ENCODE results near the gene RAB33A. TPM values are rescaled to one million over a fixed set of nuclear protein-coding genes. Genes with fewer than 3 reads are reported as not detected.

RAB33A gene
- total and polyA plus RNA-seq, 9 of the 15 experiments (the other 6 are each of a cell fraction or from before 2014, with no cell fraction given): 0.04 to 0.20 (median 0.06) TPM; not detected in 4

DNA sequence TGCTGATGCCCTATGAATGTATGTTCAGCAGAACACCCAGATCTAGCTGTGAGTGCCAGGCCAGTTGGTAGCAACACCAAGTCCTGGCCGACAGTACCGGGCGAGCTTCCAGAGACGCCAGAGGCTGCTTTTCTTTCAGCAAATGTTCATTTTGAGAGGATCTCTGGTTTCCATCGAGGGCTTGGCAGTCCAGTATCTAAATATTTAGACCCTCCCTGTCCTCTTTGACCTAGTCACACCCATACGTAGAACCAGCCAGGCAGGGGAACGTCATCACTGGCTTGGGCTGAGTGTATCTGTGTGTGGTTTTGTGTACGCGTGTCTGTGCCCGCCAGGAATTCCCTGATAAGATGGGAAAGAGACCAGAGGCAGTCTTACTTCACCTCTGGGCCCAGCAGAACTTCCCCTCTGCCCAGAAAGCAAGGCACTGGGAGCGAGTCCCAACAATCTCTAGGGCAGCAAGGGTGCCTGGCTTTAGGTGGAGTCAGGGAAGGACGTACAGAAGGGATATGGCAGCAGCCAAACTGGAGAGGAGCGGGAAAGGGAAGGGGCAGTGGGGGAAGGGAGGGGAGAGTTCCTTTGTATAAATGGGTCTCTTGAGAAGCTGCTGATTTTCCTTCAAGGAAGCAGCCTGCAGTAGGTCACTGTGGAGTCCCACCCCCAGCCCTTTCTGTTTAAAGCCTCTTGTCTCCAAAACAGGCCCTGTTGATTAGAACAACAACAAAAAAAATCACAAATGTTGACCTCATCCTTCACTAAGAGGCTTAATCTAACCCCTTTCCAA is 46.5 kb upstream of the RAB33A start (continued):
- TF ChIP-seq, protein P1, sequence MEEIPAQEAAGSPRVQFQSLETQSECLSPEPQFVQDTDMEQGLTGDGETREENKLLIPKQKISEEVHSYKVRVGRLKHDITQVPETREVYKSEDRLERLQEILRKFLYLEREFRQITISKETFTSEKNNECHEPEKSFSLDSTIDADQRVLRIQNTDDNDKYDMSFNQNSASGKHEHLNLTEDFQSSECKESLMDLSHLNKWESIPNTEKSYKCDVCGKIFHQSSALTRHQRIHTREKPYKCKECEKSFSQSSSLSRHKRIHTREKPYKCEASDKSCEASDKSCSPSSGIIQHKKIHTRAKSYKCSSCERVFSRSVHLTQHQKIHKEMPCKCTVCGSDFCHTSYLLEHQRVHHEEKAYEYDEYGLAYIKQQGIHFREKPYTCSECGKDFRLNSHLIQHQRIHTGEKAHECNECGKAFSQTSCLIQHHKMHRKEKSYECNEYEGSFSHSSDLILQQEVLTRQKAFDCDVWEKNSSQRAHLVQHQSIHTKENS (CRISPR knock-in tag; IDR thresholded peaks at IDR 0.05): no peak
- TF ChIP-seq NCOA2 (IDR thresholded peaks at IDR 0.05; ENCODE audit: partially characterized antibody in 2 of 2) (no peak), NFIX (CRISPR knock-in tag; IDR thresholded peaks at IDR 0.05; ENCODE audit: low read depth) (no peak), NR3C1 (CRISPR knock-in tag; IDR thresholded peaks at IDR 0.05) (no peak), BHLHE40 (IDR thresholded peaks at IDR 0.05; ENCODE audit: low read length) (no peak), CAMTA2 (CRISPR knock-in tag; conservative IDR thresholded peaks at IDR 0.05) (no peak), EGR1 (conservative IDR thresholded peaks at IDR 0.05) (no peak), BDP1 (IDR thresholded peaks at IDR 0.05; ENCODE audit: insufficient read depth, insufficient read length) (no peak), CHD1 (IDR thresholded peaks at IDR 0.05; ENCODE audit: low read length) (no peak)
- TF ChIP-seq, protein P2, sequence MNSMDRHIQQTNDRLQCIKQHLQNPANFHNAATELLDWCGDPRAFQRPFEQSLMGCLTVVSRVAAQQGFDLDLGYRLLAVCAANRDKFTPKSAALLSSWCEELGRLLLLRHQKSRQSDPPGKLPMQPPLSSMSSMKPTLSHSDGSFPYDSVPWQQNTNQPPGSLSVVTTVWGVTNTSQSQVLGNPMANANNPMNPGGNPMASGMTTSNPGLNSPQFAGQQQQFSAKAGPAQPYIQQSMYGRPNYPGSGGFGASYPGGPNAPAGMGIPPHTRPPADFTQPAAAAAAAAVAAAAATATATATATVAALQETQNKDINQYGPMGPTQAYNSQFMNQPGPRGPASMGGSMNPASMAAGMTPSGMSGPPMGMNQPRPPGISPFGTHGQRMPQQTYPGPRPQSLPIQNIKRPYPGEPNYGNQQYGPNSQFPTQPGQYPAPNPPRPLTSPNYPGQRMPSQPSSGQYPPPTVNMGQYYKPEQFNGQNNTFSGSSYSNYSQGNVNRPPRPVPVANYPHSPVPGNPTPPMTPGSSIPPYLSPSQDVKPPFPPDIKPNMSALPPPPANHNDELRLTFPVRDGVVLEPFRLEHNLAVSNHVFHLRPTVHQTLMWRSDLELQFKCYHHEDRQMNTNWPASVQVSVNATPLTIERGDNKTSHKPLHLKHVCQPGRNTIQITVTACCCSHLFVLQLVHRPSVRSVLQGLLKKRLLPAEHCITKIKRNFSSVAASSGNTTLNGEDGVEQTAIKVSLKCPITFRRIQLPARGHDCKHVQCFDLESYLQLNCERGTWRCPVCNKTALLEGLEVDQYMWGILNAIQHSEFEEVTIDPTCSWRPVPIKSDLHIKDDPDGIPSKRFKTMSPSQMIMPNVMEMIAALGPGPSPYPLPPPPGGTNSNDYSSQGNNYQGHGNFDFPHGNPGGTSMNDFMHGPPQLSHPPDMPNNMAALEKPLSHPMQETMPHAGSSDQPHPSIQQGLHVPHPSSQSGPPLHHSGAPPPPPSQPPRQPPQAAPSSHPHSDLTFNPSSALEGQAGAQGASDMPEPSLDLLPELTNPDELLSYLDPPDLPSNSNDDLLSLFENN (IDR thresholded peaks at IDR 0.05; ENCODE audit: low read depth in 2 of 2, low read length in 2 of 2): no peak
- TF ChIP-seq, protein P3, sequence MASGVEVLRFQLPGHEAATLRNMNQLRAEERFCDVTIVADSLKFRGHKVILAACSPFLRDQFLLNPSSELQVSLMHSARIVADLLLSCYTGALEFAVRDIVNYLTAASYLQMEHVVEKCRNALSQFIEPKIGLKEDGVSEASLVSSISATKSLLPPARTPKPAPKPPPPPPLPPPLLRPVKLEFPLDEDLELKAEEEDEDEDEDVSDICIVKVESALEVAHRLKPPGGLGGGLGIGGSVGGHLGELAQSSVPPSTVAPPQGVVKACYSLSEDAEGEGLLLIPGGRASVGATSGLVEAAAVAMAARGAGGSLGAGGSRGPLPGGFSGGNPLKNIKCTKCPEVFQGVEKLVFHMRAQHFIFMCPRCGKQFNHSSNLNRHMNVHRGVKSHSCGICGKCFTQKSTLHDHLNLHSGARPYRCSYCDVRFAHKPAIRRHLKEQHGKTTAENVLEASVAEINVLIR (CRISPR knock-in tag; IDR thresholded peaks at IDR 0.05): no peak
- TF ChIP-seq, protein P4, sequence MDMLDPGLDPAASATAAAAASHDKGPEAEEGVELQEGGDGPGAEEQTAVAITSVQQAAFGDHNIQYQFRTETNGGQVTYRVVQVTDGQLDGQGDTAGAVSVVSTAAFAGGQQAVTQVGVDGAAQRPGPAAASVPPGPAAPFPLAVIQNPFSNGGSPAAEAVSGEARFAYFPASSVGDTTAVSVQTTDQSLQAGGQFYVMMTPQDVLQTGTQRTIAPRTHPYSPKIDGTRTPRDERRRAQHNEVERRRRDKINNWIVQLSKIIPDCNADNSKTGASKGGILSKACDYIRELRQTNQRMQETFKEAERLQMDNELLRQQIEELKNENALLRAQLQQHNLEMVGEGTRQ (CRISPR knock-in tag; IDR thresholded peaks at IDR 0.05): no peak

Measured in K562 (cell line).